GM12892 (cell line): Measurements from ENCODE around the gene BICC1.

Experiments used
- DNase-seq: peaks from one replicate; pipeline ENCODE4 v3.0.0; 2011; ENCODE audit not compliant: insufficient read length
- FAIRE-seq: peaks from 2 replicates; lab custom pipeline; 2011; peaks lifted over from hg19 to GRCh38; lab: Jason Lieb, UNC
- POLR2A ChIP-seq: IDR thresholded peaks from 2 replicates; pipeline ENCODE4 v1.6.1; 2011; ENCODE audit warnings: low read depth, low read length, control low read depth
- POLR2AphosphoS5 ChIP-seq: IDR thresholded peaks from 2 replicates; pipeline ENCODE4 v1.6.1; 2011; ENCODE audit warnings: low read depth, low read length, control low read depth
- TAF1 ChIP-seq: IDR thresholded peaks from 2 replicates; pipeline ENCODE4 v1.6.1; 2011; ENCODE audit warnings: low read depth, mild to moderate bottlenecking, control low read depth, low read length, borderline replicate concordance

Gene BICC1

GRCh38 chr10:58823983-58824382 is 311.3 kb downstream of the BICC1 start:
- DNase-seq (no peak), FAIRE-seq (no peak)
- no peak for TF ChIP-seq TAF1
- TF ChIP-seq POLR2AphosphoS5, result no peak
- TF ChIP-seq POLR2A, result no peak

- FAIRE-seq, result no peak
- no peak for TF ChIP-seq TAF1
- TF ChIP-seq POLR2AphosphoS5, result no peak
- TF ChIP-seq POLR2A, result no peak
Observed at GRCh38 chr10:58824396-58824795, 311.7 kb downstream of the BICC1 start.

DNA sequence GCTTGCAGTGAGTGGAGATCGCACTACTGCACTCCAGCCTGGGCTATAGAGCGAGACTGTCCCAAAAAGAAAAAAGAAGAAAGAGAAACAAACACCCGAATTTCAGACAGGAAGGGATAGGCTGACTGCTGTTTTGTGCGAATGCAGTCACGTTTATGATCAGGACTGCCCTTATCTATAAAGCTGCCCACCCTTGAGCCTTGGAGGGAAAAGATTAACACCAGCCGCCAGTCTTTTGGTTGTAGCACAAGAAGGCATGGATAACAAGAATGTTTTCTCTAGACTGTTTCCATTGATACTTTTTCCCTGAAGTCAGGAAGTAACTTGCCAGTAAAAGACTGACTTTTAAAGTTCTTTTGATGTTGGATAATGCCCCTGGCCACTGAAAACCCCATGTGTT is 314.0 kb downstream of the BICC1 start:
- DNase-seq, result no peak
- no peak for FAIRE-seq
- TF ChIP-seq TAF1 (no peak), POLR2AphosphoS5 (no peak), POLR2A (no peak)

More at GRCh38 chr10:58824396-58824795, 311.7 kb downstream of the BICC1 start:
- DNase-seq, result no peak

DNA sequence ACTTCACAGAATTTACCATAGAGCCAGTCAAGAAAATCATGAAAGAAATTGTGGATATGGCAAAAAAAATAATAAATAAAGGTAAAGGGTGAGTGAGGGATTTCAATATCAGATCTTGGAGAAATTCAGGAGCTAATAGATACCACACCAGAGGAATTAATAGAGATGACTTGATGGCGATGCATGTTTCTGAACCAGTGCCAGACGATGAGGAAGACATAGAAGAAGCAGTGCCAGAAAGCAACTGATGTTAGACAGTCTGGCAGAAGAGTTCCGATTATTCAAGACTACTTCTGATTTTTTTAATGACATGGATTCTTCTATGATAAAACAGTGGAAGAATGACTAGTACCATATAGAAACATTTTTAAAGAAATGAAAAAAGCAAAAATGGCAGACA is 314.7 kb downstream of the BICC1 start:
- FAIRE-seq (no peak), DNase-seq (no peak)
- TF ChIP-seq TAF1 (no peak), POLR2AphosphoS5 (no peak)

DNA sequence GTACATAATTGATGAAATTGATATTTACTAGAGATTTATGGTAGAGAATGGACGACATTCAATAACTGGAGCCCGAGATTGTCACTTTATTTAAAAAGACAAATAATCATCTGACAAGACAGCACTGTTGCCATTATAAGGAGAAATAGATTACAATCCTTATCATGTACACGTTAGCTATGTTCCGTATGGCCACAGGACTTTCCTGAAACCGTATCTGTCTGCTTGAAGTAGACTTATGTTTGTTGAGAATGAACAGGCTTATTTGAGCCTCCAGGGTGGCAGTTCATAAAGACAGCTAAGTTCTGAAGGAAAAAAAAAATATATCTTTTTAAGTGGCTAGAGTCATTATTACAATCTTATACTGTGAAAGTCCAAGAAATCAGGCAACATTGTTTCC is 317.2 kb downstream of the BICC1 start:
- DNase-seq (no peak), FAIRE-seq (no peak)
- TF ChIP-seq POLR2AphosphoS5 (no peak), POLR2A (no peak), TAF1 (no peak)

DNA sequence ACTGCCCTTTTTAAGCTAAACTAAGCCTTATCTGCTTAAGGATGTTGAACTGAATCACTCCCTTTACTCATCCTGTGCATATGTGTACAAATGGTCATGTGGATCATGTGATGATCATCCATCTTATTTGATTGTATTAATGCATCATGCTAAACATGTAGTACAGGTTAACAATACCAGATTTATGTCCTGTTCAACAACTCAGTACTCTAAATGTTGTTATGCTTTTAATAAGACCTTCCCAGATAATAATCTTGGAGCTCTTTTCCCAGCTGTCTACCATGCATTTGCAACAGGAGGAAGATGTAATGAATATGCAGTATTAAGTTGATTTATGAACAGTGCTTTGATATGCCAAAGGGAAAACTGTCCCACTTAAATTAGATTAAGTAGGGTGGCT is 318.0 kb downstream of the BICC1 start:
- DNase-seq (no peak), FAIRE-seq (no peak)
- TF ChIP-seq POLR2AphosphoS5, result no peak
- no peak for TF ChIP-seq TAF1
- no peak for TF ChIP-seq POLR2A

DNA sequence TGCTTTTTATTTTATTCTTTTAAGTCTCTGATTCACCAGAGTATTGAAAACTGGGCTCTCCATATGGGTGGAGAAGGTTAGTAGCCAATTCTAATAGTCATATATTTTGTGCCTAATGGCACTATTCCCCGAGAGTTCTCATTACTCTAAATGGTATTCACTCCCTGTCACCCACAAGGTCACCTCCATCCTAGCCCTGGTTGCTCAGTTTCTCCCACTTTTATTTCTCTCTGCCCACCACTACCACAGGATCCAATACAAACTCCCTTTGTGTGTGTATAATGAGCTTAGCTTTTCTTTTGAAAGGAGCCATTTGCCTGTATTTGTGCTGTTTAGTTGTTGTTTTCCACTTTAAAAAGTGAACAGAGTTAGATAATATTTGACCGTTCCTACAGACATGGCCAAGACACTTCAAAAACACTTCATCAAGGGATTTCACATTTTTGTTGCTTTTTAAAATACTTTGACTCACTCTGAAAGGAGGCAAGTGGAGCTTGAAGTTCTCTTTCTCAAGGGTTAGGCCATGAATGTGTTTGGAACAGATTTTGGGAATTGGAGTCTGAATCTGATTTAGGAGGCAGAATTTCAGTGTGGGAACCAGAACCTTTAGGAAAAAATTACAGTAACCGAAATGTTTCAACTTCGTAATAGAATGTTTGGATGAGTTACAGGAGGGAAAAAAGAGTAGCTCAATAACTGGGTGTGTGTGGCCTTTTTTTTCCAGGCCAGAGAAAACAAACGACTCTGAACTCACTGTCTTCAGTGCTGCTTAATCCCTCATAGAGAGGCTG is 321.3 kb downstream of the BICC1 start:
- no peak for FAIRE-seq
- TF ChIP-seq TAF1, result no peak
- no peak for TF ChIP-seq POLR2A
- TF ChIP-seq POLR2AphosphoS5, result no peak
- DNase-seq, result no peak

DNA sequence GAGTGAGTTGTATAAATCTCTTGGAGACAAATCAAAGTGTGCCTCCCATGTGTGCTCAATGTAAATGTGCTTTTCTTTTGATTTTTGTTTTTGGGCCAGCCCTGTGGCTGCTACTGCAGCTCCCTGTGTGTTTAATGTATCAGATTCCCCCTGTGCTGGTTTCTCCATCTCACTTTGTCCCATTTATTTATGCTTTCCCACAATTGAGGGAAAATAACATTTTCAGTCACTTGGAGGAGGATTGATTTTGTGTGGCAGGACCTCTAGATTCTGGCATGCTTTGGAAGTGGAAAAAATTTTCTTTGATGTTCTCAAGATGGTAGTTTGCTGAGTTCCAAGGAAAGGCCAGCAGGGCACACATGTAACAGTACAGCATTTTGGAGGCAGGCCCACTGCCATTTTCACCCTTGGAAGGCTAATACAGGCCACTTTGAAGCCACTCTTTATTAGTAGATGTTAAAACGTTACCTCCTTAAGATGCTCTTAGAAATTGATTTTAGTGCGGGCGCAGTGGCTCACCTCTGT is 323.6 kb downstream of the BICC1 start:
- FAIRE-seq (no peak), DNase-seq (no peak)
- TF ChIP-seq POLR2AphosphoS5 (no peak), POLR2A (no peak), TAF1 (no peak)

DNA sequence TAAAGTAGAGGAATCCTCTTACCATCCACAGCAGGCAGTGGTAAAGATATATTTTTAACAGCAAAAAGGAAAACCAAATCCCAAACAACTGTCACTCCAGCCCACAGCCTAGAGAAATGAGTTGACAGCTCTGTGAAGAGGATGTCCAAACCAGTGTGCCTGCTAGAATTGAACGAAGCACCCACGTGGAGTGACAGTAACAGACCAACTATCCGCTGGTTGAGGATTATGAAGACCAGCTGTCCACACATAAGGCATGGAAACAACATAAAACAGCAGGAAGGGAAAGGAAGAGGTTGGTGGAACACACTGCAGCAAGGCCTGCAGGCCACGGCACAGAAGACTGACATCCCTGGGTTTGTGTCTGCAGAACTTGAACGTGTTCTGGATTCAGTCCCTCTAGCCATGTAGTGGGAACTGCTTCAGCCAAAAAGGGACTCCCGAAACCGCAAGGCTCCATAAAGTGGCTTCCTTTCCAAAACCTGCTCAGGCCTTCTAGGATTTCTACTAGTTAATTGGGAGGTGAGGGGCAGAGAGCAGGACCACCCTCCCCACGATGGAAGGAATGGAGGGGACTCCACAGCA is 324.4 kb downstream of the BICC1 start:
- FAIRE-seq (no peak), DNase-seq (no peak)
- TF ChIP-seq TAF1 (no peak), POLR2AphosphoS5 (no peak), POLR2A (no peak)

DNA sequence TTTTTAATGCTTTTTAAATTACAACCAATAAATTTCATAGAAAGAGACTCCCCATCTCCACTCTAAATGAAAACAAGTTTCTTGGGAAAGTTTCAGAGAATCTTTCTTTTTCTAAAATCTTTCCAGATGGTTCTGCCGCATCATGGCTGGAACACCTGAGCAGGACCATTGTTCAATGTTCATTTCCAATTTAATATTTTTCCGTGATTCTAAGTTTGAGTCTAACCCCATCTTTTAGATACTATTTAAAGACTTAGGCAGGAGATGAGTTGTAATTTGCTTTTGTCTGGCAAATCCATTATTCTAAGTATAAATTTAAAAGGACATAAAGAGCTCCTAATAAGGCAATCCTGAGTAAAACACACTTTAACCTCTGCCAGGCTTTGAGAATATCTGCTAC is 325.2 kb downstream of the BICC1 start:
- TF ChIP-seq POLR2A, result no peak
- TF ChIP-seq POLR2AphosphoS5, result no peak
- TF ChIP-seq TAF1, result no peak
- FAIRE-seq (no peak), DNase-seq (no peak)

DNA sequence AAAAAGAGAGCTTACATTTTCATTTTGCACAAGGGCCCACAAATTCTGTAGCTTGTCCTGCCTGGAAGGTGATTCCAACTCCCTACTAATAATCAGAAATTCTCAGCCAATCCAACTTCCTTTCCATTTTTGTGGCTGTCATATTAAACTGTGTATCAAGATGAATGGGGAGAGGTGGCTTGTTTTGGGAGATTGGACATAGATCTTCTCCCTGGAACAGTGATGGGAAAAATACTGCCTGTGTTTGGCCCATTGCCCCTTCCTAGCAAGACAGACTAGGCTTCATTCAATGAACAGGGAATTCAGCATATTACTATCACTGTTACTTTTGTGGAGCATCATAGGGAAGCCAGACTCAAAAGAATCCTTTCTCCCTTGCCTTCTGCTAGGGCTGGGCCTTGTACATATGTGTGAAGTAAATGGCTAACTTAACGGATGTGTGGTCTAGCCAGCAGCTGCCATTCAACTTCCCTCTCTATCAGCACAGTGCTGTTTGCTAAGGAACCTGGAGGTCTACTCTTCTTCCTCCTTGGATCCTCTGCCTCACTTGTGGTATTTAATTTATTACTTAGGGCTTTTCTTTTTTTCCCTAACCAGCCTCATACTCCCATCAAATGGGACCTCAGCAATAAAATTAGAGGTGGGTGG is 326.0 kb downstream of the BICC1 start:
- FAIRE-seq, result no peak
- TF ChIP-seq TAF1, result no peak
- TF ChIP-seq POLR2AphosphoS5, result no peak
- TF ChIP-seq POLR2A, result no peak
- no peak for DNase-seq
